ENCODE data around the gene ATXN7L1. TPM values are rescaled to one million over a fixed set of nuclear protein-coding genes. Genes with fewer than 3 reads are reported as not detected.

The ATXN7L1 gene
- total RNA-seq, 2 donors from 2014 or later, result 9.5 to 9.7 TPM

- intact Hi-C loops (cut with DNase I), result loop anchor here in 1 of 2 donors (5.0 kb wide), 1 partner anchor 164 kb away; no protein-coding TSS in a partner anchor
Observed at GRCh38 chr7:105837765-105838626, 38.4 kb downstream of the ATXN7L1 start.

GRCh38 chr7:105835441-105835840 is 41.0 kb downstream of the ATXN7L1 start:
- DNase-seq (ENCODE audit: low spot score), result no peak

More at GRCh38 chr7:105837765-105838626, 38.4 kb downstream of the ATXN7L1 start:
- DNase-seq (ENCODE audit: low spot score), result no peak

GRCh38 chr7:105831824-105832535 is 44.4 kb downstream of the ATXN7L1 start:
- intact Hi-C loops (cut with DNase I), result no loop called here
- DNase-seq (ENCODE audit: low spot score), result no peak

More at GRCh38 chr7:105835441-105835840, 41.0 kb downstream of the ATXN7L1 start:
- intact Hi-C loops (cut with DNase I), result loop anchor here in 1 of 2 donors (1.0 to 5.0 kb wide), 2 partner anchors 43 to 167 kb away; no protein-coding TSS in a partner anchor

GRCh38 chr7:105831302-105831620 is 45.1 kb downstream of the ATXN7L1 start:
- DNase-seq (ENCODE audit: low spot score), result no peak
- intact Hi-C loops (cut with DNase I), result no loop called here

- DNase-seq (ENCODE audit: low spot score), result no peak
- intact Hi-C loops (cut with DNase I), result no loop called here
Observed at GRCh38 chr7:105830405-105831301, 45.7 kb downstream of the ATXN7L1 start.

- no peak for DNase-seq (ENCODE audit: low spot score)
- intact Hi-C loops (cut with DNase I), result no loop called here
Observed at GRCh38 chr7:105829681-105830322, 46.6 kb downstream of the ATXN7L1 start.

- DNase-seq (ENCODE audit: low spot score), result no peak
- intact Hi-C loops (cut with DNase I), result no loop called here
Observed at GRCh38 chr7:105828141-105828540, 48.3 kb downstream of the ATXN7L1 start.

- no peak for DNase-seq (ENCODE audit: low spot score)
- intact Hi-C loops (cut with DNase I), result no loop called here
Observed at GRCh38 chr7:105827151-105827875, 49.1 kb downstream of the ATXN7L1 start.

GRCh38 chr7:105826143-105826542 is 50.3 kb downstream of the ATXN7L1 start:
- no peak for DNase-seq (ENCODE audit: low spot score)
- intact Hi-C loops (cut with DNase I), result no loop called here

- intact Hi-C loops (cut with DNase I), result no loop called here
- DNase-seq (ENCODE audit: low spot score), result no peak
Observed at GRCh38 chr7:105825371-105825770, 51.0 kb downstream of the ATXN7L1 start.

GRCh38 chr7:105822806-105823205 is 53.6 kb downstream of the ATXN7L1 start:
- intact Hi-C loops (cut with DNase I), result no loop called here
- DNase-seq (ENCODE audit: low spot score), result no peak

- intact Hi-C loops (cut with DNase I), result no loop called here
- DNase-seq (ENCODE audit: low spot score), result no peak
Observed at GRCh38 chr7:105821527-105821926, 54.9 kb downstream of the ATXN7L1 start.

- DNase-seq (ENCODE audit: low spot score), result no peak
- intact Hi-C loops (cut with DNase I), result no loop called here
Observed at GRCh38 chr7:105820363-105821066, 55.9 kb downstream of the ATXN7L1 start.

- intact Hi-C loops (cut with DNase I), result no loop called here
- DNase-seq (ENCODE audit: low spot score), result no peak
Observed at GRCh38 chr7:105819559-105819958, 56.8 kb downstream of the ATXN7L1 start.

- DNase-seq (ENCODE audit: low spot score), result no peak
- intact Hi-C loops (cut with DNase I), result no loop called here
Observed at GRCh38 chr7:105816954-105817615, 59.3 kb downstream of the ATXN7L1 start.

- no peak for DNase-seq (ENCODE audit: low spot score)
- intact Hi-C loops (cut with DNase I), result no loop called here
Observed at GRCh38 chr7:105816266-105816843, 60.0 kb downstream of the ATXN7L1 start.

GRCh38 chr7:105815576-105815975 is 60.8 kb downstream of the ATXN7L1 start:
- intact Hi-C loops (cut with DNase I), result no loop called here
- DNase-seq (ENCODE audit: low spot score), result no peak
